Germinal center (tissue), 1 donor: ENCODE measurements around the gene TIE1.

Experiments
- DNase-seq: peaks from one replicate; pipeline ENCODE4 v3.0.0; 2012; ENCODE audit warnings: mixed read lengths, low spot score

The TIE1 gene

DNA sequence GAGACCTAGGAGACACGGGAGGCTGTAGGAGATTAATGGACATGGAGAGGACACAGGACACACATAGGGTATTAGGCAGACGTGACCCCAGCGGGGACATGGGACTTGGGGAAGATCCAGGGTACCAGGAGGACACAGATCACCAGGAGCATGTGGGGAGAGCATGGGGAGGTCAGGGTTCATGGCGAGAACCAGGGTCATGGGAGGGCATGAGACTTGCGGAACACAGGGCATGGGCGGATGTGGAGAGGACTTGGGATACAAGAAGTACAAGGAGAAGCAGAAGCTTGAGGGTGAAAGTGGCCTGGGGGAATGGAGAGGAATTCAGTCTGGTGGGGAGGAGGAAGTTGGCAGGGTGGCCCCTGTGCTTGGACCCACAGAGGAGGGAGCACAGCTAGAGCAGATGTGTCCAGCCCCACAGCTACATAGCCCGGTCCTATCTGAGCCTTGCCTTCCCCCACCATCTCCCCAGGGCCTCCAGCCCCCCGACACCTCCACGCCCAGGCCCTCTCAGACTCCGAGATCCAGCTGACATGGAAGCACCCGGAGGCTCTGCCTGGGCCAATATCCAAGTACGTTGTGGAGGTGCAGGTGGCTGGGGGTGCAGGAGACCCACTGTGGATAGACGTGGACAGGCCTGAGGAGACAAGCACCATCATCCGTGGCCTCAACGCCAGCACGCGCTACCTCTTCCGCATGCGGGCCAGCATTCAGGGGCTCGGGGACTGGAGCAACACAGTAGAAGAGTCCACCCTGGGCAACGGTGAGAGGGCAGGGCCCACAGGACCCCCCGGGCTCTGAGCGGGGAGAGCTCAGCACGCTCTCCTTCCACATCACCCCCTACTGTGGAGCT, 12.1 kb downstream of the TIE1 start:
- no peak for DNase-seq

DNA sequence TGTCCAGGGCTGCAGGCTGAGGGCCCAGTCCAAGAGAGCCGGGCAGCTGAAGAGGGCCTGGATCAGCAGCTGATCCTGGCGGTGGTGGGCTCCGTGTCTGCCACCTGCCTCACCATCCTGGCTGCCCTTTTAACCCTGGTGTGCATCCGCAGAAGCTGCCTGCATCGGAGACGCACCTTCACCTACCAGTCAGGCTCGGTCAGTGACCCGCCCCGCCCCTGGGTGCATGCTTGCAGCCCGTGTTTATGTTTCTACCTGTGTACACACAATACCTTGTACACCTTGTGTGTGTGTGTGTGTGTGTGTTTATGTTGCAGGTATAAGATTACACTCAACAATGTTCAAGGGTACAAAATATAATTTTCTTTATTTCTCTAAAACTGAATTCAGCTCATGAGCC, 13.0 kb downstream of the TIE1 start:
- DNase-seq, result no peak

DNA sequence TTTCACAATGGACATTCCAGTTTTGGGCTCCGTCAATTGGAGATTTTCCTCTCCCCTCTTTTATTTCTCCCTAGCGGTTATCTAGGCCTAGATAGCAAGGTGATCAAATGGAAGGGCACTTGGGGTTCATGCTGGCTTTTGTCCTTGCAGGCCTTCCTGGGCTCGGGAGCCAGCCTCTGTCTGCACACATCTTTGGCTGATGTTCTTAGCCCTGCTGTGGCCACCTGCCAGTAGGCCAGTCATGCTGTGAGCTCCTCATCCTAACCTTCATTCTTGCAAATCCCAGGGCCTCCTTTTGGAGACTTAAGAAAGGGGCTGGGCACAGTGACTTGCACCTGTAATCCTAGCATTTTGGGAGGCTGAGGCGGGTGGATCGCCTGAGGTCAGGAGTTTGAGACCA, 13.5 kb downstream of the TIE1 start:
- DNase-seq, result no peak

DNA sequence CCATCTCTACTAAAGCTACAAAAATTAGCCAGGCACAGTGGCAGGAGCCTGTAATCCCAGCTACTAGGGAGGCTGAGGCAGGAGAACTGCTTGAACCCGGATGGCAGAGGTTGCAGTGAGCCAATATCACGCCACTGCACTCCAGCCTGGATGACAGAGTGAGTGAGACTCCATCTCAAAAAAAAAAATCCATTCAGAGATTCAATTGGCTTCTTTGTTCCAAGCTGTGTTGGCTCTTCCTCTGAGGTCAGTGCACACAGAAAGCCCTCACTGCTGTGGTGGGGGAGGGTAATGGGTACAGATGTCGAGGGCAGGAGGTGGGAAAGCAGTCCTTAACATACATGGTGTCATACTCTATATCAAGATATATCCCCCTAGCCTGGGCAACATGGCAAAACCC, 14.7 kb downstream of the TIE1 start:
- DNase-seq, result no peak

DNA sequence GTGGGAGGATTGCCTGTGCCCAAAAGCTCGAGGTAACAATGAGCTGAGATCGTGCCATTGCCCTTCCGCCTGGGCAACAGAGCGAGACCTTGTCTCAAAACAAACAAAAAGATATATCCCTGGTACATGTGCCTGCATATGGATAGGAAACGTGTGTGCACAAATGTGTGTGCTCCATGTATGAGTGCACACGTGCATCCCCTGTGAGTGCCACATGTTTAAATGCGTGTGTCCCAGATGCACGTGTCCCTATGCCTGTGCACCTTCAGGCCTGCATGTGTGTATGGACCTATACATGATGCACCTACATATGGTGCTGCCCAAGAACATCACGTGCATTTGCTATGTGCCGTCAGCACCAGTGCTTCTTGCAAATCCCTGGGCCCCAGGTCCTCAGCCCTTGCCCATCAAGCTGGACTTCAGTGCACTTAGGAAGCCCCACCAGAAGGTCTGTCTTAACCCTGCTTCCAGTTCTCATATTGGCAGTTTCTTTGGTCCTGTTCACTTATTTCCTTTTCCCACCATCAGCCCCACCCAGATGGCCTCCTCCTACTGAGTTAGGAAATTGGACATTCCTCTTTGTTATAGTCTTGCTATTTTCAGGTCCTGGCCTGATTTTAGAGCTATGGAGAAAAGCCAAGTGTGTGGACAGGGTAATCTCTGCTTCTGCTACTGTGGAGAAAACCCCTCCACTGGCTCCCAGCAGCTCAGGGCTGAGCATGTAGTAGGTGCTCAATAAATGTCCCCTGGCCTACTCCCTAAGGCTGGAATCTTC, 15.4 kb downstream of the TIE1 start:
- no peak for DNase-seq

DNA sequence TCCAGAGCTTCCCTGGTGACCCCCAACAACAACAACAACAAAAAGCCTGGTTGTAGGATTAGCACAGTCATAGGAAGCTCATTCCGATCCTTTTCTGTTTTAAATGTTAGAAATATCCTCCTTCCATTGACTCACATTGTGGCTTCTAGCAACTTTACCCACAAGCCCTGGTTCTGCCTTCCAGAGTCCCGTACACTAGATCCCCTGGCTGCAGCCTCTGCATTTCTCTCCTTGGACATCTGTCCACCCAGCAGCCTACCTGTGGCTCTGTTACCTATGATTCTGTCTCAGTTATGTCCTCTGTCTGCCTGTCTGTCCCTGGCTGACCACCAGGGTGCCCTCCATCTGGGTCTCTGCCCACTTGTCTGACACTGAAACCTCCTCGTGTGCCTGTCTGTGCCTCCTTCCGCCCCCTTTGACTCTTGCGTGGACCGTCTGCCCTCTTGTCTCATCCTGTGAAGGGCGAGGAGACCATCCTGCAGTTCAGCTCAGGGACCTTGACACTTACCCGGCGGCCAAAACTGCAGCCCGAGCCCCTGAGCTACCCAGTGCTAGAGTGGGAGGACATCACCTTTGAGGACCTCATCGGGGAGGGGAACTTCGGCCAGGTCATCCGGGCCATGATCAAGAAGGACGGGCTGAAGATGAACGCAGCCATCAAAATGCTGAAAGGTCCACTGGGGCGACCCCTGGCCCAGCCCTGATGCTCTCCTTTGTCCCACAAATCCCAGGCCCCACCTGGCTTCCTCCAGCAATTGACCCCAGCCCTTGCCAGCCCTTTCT, 16.1 kb downstream of the TIE1 start:
- no peak for DNase-seq

DNA sequence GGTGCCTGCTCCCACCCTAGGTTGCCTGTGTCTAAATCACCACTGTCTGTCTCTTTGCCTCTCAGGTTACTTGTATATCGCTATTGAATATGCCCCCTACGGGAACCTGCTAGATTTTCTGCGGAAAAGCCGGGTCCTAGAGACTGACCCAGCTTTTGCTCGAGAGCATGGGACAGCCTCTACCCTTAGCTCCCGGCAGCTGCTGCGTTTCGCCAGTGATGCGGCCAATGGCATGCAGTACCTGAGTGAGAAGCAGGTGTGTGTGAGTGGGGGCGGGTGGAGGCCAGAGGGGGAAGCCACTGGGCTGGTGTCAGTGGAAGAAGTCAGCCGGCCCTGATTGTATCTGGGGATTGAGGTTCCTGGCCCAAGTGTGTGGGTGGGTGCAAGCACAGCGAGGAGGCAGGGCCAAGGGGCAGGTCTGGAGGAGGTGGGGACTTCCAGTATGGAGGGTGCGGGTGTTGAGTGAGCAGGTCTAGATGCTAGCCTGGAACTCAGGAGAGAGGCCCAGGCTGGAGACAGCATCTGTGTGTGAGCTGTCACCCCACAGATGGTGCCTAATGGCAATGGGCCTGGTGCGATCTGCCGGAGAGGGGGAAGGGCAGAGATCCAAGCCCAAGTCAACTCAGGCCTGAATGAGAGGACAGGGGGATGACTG, 17.2 kb downstream of the TIE1 start:
- DNase-seq, result no peak

DNA sequence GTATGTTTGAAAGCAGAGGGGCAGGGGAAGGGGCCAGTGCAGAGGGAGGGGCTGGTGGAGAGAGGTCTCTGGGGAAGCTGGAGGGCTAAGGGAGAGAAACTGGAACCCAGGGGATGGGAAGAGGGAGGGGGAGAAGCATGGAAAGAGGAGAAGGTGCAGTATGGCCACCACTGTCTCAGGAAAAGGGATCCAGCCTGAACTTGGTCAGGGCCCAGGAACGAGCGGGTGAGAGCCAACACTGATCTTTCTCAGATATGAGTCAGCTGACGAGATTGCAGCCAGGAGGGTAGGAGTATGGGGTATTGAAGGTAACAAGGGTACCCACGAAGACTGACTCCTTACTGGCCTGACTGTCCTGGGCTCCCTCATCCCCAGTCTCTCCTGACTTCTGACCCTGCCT, 18.0 kb downstream of the TIE1 start:
- DNase-seq, result no peak

DNA sequence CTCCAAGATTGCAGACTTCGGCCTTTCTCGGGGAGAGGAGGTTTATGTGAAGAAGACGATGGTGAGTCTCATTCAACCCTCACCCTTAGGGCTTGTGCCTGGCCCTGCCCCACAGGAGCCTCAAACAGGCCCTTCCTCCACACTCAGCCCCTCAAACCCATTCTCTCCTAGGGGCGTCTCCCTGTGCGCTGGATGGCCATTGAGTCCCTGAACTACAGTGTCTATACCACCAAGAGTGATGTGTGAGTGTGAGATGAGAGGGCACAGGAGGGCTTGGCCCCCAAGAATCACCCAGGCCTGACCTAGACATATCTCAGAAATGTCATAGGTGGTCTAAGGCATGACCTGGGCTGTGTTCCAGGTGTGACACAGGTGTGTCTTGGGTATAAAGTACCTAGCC, 18.5 kb downstream of the TIE1 start:
- DNase-seq, result no peak

DNA sequence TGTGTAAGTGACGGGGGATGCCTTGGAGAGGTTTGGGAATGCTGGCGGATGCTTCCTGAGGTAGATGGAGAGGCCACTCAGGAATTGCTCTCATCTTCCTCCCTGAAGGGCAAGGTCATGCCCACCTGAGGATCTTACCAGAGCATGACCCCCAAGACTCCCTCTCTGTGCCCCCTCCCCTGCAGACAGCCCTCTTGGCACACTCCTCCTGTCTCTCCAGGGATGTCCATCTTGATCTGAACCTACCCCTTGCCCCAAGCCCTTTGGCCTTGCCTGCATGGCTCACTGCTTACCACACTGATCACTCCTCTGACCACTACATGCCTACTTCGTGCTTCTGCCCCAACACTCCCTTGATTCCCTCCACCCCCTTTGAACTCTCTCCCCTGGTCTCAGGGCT, 19.0 kb downstream of the TIE1 start:
- no peak for DNase-seq

DNA sequence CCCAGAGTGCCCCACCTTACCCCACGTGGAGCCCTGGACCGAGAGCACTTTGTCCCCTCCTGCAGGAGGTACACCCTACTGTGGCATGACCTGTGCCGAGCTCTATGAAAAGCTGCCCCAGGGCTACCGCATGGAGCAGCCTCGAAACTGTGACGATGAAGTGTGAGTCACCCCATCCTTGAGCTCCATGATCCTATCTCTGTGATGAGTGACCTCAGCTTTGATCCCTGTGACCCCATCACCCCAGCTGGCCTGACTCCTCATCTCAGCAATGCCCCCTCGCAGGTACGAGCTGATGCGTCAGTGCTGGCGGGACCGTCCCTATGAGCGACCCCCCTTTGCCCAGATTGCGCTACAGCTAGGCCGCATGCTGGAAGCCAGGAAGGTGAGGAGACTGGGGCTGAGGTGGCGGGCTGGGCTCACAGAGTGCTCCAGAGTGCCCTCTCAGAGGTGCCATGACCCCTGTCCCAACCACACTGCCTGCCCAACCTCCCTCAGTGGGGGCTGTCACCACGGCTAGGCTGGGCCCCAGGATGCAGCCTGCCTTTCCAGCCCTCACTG, 20.6 kb downstream of the TIE1 start:
- no peak for DNase-seq

DNA sequence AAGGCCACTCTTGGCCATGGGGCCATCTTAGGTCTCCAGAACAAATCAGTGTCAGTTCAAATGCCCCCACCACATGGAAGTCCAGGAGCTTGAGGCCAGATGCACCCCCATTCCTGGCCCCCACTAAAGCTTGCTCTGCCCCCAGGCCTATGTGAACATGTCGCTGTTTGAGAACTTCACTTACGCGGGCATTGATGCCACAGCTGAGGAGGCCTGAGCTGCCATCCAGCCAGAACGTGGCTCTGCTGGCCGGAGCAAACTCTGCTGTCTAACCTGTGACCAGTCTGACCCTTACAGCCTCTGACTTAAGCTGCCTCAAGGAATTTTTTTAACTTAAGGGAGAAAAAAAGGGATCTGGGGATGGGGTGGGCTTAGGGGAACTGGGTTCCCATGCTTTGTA, 21.7 kb downstream of the TIE1 start:
- no peak for DNase-seq

DNA sequence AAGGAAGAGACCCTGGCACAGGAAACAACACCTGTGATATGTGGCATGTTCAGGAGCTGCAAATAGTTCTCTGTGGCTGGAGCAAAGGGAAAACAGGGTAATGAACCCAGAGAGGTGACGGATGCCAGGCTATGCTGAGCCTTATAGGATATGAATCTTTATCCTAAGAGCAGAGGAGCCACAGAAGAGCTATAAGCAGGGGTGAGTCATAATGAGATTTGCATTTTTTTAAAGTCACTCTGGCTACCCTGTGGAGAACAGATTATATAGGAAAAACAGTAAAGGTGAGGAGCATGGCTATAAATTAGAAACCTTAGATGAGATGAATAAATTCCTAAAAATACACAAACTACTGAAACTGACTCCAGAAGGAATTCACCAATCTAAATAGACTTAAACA, 24.0 kb downstream of the TIE1 start:
- DNase-seq, result no peak

DNA sequence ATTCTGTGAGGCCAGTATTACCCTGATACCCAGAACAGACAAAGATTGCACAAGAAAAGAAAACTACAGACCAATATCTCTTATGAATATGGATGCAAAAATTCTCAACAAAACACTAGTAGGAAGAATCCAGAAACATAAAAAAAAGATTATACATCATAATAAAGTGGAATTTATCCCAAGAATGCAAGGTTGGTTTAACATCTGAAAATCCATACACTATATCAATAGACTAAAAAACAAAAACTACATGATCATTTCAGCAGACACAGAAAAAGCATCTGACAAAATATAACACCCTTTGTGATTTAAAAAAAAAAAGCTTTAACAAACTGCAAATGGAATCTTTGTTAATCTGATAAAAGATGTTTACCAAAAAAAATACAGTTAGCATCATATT, 24.6 kb downstream of the TIE1 start:
- DNase-seq, result no peak

DNA sequence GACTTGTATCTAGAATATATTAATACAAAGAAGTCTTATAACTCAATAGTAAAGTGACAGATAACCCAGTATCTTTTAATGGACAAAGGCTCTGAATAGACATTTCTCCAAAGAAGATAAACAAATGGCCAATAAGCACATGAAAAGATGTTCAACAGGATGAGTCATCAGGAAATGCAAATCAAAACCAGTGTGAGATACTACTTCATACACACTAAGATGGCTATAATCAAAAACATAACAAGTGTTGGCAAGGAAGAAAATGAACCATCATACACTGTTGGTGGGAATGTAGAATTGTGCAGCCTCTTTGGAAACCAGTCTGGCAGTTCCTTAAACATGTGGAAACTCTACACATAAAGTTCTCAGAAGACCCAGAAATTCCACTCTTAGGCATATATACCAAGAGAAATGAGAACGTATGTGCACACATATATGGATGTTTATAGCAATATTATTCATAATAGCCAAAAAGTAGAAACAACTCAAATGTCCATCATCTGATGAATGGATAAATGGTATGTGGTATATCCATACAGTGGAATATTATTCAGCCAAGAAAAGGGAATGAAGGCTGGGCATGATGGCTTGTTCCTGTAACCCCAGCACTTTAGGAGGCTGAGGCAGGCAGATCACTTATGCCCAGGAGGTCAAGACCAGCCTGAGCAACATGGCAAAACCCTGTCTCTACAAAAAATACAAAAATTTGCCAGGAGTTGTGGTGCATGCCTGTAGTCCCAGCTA, 26.9 kb downstream of the TIE1 start:
- DNase-seq, result no peak

DNA sequence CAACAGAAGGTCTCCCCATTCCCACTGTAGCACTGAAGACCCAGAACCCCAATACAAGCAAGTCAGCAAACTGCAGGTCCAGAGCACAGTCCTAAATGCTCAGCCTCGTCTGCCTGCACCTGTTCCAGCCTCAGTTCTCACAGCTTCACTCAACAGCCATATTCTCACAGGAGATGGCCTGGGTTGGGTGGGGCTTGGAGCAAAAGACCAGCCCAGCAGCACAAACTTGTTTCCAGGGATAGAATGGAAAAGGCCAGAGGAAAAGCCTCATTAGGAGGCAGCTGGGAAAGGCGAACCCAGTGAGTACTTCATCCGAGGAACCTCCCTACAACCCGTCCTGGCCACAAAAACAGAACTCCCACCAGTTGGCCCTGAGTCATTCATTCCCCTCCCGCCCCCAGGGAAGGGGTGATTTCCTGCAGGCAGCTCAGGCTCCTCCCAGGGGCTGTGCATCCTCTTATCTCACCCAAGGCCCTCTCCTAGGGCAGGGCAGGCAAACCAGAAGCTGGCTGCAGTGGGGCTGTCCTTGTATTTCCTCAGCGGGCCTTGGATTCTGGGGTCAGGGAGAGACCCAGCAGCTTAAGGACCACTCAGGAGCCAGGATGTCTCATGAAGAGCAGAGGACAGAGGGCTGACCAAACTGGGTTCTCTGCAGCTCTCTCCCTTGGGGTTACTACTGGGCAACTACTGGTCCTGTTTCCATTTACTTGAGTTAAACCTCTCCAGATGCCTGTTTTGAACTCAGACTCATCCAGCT, 29.4 kb downstream of the TIE1 start:
- no peak for DNase-seq

DNA sequence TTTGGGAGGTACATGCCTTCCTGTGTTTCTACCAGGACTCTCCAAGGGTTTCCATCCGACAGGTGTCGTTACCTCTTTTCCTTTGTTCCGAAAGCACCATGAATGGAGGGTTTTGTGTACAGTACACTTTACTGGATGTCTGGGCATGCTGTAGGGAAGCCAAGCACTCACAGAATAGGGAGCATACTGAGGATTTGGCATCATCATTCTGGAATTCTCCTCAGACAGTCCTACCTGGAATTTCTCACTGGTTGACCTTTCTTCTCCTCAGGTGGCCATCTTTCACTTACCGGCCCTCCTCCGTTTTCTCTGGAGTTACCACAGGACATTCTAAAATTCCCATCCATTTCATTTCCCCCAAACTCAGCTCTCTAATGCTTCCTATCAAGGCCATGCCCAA, 30.9 kb downstream of the TIE1 start:
- DNase-seq, result no peak

DNA sequence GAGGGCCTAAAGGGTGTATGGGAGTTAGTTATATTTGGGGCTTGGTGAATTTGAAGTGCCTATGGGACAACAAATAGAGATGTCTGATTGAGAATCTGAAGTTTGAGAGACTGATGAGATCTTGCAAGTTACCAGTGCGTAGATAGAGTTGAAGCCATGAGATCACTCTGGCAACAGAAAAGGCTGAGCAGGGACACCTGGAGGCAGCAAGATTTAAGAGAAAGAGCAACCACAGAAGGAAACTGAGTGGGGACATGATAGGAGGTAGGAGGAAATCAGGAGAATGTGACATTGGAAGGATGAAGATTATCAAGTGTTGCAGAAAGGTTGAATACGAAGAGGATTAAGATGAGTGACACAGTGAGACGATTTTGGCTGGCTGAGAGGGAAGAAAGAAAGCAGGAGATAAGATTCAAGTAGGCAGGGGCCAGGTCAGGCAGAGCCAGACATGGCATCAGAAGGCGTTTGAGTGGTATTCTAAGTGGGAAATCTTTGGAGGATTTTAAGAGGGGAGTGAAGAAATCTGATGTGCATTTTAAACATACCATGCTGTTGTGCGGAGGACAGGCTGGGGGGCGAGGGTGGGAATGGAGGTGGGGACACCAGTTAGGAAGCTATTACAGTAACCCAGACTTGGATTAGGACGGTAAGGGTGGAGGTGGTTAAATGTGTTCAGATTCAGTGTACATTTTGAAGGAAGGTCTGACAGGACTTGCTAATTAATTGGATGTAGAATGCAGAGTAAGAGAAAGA, 33.8 kb downstream of the TIE1 start:
- DNase-seq, result no peak

DNA sequence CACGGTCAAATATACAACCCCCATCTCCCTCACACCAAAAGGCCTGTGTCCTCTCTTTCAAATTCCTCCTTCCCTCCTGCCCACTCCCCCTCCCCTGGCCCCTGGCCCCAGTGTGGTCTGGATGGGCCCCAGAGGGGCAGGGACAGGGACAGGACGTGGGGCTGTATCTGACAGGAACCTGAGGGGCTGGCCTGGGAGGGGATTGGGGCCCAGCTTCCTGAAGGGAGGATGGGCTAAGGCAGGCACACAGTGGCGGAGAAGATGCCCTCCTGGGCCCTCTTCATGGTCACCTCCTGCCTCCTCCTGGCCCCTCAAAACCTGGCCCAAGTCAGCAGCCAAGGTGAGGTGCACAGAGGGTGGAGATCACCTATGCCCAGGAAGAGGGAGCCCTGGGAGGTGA, 36.8 kb downstream of the TIE1 start, which contains the start of gene MPL:
TSS of gene MPL (plus strand) at position 231 of the 400 bp plus-strand sequence. CDS start at position 262, 31 bp downstream.
- DNase-seq, result no peak

DNA sequence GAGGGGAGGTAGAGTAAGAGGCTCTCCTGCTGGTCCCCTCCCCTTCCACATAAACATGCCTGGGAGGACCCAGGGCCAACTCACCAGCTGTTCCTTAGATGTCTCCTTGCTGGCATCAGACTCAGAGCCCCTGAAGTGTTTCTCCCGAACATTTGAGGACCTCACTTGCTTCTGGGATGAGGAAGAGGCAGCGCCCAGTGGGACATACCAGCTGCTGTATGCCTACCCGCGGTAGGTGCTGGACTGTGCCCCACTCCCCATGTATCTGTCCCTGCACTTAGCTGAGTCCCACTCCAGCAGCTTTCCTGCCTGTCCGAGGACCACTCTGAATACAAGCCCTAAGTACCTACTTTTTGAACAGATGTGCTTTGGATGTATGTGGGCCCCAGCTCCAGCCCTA, 37.2 kb downstream of the TIE1 start:
- no peak for DNase-seq
